Measurements from ENCODE around the gene EXOSC1. TPM values are rescaled to one million over a fixed set of nuclear protein-coding genes. Genes with fewer than 3 reads are reported as not detected.

Gene EXOSC1
- total and polyA plus RNA-seq, 2 of the 13 experiments (the other 11 are each of a cell fraction or from before 2014, with no cell fraction given) = 36.3 to 39.9 TPM

DNA sequence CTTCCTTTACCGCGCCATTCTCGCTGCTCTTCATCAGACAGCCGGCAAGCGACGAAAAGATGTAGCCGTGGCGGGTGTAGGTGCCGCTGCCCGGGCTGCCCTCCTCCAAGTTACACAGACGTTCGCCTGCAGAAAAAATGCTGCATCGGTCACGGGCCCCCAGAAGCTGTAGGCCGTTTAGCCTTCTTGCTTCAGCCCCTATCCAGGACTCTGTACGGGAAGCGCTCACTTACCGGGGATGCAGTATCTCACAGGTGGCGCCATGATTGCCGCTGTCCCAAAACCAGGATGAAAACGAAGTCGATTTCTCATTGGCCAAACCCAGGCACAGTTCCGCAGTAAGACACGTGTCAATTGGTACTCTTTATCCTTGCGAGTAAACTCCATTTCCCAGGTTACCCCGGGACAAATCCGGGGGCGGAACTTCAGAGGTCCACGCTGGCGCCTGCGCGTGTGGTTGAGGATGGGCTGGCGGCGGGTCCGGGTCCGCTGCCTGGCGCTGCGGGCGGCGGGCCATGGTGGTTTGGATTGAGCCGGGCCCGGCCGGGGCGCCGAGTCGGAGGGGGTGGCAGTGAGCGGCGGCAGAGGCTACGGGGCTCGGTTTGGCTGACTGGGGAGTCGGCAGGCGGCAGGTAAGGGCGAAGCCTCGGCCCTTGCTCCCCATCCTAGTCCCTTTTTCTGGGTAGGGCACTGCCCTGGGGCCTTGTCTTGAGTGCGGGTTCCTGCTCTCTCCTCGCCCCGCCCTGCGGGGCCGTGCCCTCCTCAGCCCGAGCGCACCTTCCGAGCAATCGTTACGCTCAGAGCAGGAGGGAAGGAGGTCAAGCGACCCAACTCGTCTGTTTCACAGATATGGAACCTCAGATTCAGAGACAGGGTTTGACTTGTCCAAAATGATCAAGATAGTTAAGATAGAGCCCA, at the start of gene EXOSC1, which contains the start of gene ZDHHC16 (continued):
- TF ChIP-seq, protein P1, sequence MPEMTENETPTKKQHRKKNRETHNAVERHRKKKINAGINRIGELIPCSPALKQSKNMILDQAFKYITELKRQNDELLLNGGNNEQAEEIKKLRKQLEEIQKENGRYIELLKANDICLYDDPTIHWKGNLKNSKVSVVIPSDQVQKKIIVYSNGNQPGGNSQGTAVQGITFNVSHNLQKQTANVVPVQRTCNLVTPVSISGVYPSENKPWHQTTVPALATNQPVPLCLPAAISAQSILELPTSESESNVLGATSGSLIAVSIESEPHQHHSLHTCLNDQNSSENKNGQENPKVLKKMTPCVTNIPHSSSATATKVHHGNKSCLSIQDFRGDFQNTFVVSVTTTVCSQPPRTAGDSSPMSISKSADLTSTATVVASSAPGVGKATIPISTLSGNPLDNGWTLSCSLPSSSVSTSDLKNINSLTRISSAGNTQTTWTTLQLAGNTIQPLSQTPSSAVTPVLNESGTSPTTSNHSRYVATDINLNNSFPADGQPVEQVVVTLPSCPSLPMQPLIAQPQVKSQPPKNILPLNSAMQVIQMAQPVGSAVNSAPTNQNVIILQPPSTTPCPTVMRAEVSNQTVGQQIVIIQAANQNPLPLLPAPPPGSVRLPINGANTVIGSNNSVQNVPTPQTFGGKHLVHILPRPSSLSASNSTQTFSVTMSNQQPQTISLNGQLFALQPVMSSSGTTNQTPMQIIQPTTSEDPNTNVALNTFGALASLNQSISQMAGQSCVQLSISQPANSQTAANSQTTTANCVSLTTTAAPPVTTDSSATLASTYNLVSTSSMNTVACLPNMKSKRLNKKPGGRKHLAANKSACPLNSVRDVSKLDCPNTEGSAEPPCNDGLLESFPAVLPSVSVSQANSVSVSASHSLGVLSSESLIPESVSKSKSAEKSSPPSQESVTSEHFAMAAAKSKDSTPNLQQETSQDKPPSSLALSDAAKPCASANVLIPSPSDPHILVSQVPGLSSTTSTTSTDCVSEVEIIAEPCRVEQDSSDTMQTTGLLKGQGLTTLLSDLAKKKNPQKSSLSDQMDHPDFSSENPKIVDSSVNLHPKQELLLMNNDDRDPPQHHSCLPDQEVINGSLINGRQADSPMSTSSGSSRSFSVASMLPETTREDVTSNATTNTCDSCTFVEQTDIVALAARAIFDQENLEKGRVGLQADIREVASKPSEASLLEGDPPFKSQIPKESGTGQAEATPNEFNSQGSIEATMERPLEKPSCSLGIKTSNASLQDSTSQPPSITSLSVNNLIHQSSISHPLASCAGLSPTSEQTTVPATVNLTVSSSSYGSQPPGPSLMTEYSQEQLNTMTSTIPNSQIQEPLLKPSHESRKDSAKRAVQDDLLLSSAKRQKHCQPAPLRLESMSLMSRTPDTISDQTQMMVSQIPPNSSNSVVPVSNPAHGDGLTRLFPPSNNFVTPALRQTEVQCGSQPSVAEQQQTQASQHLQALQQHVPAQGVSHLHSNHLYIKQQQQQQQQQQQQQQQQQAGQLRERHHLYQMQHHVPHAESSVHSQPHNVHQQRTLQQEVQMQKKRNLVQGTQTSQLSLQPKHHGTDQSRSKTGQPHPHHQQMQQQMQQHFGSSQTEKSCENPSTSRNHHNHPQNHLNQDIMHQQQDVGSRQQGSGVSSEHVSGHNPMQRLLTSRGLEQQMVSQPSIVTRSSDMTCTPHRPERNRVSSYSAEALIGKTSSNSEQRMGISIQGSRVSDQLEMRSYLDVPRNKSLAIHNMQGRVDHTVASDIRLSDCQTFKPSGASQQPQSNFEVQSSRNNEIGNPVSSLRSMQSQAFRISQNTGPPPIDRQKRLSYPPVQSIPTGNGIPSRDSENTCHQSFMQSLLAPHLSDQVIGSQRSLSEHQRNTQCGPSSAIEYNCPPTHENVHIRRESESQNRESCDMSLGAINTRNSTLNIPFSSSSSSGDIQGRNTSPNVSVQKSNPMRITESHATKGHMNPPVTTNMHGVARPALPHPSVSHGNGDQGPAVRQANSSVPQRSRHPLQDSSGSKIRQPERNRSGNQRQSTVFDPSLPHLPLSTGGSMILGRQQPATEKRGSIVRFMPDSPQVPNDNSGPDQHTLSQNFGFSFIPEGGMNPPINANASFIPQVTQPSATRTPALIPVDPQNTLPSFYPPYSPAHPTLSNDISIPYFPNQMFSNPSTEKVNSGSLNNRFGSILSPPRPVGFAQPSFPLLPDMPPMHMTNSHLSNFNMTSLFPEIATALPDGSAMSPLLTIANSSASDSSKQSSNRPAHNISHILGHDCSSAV (CRISPR knock-in tag; IDR thresholded peaks at IDR 0.05; ENCODE audit: borderline replicate concordance) = no peak
- TF ChIP-seq SRF (IDR thresholded peaks at IDR 0.05; ENCODE audit: low read depth, low read length) (no peak), ETS1 (CRISPR knock-in tag; IDR thresholded peaks at IDR 0.05) (no peak), ZNF317 (CRISPR knock-in tag; IDR thresholded peaks at IDR 0.05) (peak; percentile 33; the same call in 1 of the 2 replicates), SP5 (CRISPR knock-in tag; IDR thresholded peaks at IDR 0.05; ENCODE audit: borderline replicate concordance, low read depth) (no peak), PHF20 (CRISPR knock-in tag; IDR thresholded peaks at IDR 0.05) (peak; percentile 87), PTBP1 (IDR thresholded peaks at IDR 0.05; ENCODE audit: low read depth, low read length, poor library complexity, severe bottlenecking) (no peak), ZHX2 (IDR thresholded peaks at IDR 0.05; ENCODE audit: low read depth) (no peak), ZHX2 (CRISPR knock-in tag; IDR thresholded peaks at IDR 0.05; ENCODE audit: borderline replicate concordance) (peak; percentile 58; the same call in 1 of the 2 replicates)
- TF ChIP-seq, protein P2, sequence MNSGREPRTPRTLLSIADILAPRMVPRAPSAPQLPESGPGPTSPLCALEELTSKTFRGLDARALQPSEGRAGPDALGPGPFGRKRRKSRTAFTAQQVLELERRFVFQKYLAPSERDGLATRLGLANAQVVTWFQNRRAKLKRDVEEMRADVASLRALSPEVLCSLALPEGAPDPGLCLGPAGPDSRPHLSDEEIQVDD (CRISPR knock-in tag; IDR thresholded peaks at IDR 0.05; ENCODE audit: borderline replicate concordance) = no peak

Measured in HepG2 (cell line).